HG02763 (cell line): Measurements from ENCODE around the gene RNF14.

Experiments
- ATAC-seq: cut with Tn5 transposase; IDR thresholded peaks from one replicate; pipeline ENCODE4 v1.9.1; 2021; ENCODE audit warnings: mild to moderate bottlenecking, moderate library complexity; ENCODE audit not compliant: unreplicated experiment

Gene RNF14

DNA sequence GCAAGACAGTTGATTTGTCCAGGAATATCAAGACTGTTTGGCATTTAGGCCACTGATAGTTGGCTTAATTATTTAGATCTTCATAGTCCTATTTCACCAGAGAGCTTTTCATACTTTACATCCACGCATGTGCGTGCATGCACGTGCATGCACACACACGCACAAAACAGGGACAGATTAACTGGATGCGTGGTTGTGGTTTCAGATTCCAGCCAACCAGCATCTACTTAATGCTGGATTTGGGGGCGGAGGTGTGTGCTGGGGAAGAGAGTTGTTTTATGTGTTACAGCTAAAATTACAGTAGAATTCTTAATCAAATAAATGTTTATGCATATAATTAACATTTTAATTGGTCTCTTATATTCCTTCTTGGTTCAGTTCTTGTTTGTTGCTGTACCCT is 7.3 kb downstream of the RNF14 start:
- ATAC-seq, result no peak

DNA sequence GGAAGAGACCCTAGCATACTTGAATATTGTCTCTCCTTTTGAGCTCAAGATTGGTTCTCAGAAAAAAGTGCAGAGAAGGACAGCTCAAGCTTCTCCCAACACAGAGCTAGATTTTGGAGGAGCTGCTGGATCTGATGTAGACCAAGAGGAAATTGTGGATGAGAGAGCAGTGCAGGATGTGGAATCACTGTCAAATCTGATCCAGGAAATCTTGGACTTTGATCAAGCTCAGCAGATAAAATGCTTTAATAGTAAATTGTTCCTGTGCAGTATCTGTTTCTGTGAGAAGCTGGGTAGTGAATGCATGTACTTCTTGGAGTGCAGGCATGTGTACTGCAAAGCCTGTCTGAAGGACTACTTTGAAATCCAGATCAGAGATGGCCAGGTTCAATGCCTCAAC is 9.5 kb downstream of the RNF14 start:
- ATAC-seq, result no peak

DNA sequence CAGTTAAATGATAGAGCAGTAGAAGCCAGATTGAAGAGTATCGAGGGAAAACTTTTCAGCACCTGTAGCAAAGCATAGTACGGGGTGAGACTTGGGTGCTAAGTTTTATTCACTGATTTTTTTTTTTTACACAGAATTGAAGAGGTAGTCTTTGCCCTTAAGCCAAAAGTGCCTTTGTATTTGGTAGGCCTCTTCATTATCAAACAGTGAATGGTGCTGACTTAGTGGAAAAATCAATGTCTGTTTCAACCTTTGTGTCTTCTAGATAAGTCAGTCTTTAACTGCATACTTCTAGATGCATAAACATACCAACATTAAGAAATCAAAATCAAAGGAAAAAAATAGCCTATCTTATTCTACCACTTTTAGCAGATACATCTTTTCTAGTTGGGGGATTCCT is 13.7 kb downstream of the RNF14 start:
- no peak for ATAC-seq

DNA sequence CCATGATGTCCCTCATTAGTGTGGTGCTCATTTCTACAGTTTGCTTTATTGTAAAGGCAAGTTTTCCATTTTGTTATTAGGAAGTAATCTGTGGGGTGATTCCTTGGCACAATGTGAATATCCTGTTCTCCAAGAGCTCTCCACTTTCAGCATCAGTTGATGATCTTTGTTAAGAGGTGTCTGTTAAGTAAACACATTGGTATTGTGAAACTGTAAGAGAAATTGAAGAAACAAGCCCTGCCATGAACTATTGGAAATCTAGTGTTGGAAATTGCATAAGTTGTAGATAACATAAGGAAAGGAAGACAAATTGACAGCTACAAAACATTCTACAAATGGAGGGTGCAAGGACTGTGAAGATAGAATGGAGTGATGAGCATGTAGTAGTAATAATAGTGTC is 17.2 kb downstream of the RNF14 start:
- ATAC-seq, result no peak

DNA sequence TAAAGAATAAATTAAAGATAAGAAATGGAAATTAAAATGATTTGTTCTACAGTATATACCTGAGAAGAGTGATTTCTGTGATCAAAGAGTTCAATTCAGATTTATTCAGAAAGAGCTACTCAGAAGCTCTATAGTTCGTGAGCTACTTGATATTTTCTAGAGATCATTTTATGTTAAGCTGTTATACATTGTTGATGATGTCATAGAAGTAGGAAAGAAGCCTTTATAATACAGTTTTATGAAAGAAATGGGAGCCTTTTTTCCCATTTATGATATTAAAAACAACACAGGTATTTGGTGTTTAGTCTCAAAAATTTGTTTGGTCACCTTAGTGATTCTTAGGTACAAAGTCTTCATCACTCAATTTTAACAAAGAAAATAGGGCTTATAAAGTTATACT is 20.8 kb downstream of the RNF14 start:
- no peak for ATAC-seq

DNA sequence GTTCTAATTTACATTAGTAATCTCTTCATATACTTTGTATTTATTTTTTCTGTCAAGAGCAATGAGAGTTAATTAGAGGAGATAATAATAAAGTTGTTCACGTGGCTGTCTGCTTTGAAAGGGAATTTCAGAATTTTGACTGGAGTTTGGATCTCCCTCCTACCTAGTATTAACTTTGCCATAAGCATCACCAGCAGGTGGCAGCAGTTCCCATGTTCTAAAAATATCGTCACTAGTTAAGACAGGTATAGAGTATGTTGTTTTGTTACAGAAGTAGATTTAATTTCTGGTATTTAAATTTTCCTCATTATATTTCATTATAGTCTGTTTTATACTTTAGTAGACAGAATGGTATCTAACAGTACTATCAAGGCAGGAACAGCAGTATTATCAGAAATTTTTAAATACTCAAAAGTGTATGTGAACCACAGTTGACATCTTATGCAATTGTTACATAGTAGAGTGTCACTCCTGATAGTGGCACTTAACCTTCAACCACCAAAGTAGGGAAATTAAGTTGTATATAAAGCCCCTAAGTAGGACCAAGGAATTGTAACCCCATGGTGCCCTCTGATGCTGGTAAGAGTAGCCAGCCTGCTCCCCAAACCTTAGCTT is 23.6 kb downstream of the RNF14 start:
- ATAC-seq, result no peak

DNA sequence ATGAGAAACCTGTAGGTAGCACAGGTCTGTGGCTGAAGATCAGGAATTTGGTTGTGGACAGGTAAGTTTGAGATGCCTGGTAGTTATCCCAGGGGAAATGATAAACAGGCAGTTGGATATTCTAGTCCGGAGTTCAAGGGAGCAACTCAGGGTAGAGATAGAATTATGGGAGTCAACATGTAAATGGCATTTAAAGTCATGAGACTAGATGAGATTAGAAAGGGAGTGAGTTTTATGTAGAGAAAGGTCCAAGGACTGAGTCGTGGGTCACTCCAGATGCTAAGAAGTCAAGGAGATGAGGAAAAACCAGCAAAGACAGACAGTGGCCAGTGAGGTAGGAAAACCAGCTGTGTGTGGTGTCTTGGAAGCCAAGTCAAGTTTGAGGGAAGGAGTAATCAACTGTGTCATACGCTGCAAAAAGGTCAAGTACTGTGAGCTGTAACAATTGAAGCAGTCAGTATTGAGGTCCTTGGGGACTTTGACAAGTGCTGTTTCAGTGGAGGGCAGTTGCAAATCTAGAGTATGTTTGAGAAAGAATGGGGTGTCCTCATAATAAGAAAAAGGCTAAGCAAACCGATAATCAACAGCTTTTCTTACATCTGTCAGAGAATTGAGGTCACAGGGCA is 25.7 kb downstream of the RNF14 start:
- no peak for ATAC-seq

DNA sequence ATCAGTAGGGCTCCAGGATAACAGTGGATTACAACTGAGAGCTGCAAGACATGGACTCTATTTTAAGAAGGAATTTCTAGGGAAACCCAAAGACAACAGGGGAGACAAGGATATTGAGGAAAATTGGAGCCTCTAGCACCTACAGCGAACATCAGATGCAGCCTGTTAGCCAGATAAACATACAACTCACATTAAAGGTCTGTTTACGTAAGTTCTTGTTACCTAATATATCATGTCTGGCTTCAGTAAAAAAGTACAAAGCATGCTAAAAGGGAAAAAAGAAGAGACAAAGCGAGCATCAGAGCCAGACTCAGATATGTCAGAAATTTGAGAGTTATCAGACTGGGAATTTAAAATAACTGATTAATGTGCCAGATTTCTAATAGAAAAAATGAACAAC is 26.8 kb downstream of the RNF14 start:
- ATAC-seq, result no peak

DNA sequence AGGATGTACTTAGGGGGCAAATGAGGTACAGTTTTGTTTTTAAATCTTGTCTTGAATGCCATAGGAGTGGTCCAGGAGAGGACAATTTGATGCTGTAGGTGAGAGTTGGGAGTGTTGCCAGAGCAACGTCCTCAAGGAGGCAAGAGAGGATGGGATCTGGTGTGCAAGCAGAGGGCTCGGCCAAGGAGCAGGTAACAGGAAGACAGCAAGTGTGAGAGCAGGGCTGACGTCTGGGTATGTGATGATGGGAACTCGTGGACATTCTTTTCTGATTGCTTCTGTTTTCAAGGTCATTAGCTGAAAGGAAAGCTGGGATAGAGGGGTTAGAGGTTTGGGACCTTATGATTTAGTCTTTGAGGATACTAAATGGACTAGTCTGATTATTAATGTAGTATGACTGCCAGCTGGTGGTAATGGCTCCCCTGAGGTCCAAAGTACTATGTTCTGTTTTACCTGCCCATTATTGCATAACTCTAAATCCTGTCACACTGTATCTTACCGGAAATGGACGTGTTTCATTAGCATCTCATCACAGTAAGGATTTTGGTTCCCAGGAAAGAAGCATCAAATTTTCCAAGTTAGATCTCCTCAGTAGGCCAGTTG is 28.6 kb downstream of the RNF14 start:
- no peak for ATAC-seq

DNA sequence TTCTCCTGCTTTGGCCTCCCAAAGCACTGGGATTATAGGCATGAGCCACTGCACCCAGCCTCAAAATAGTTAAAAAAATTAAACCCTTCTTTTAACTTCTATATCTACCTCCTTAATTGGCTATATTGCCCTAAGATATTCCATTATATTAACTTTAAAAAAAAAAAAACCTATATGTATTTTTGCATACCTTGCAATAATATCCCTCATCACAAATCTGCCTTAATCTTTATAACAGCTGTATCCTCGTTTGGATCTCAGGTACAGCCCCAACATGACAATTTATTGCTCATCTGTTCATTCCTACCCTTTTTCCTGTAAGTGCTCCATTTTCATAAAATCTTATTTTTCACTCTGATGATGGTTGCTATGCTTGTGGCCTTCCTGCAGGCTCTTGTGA is 31.3 kb downstream of the RNF14 start:
- ATAC-seq, result no peak

DNA sequence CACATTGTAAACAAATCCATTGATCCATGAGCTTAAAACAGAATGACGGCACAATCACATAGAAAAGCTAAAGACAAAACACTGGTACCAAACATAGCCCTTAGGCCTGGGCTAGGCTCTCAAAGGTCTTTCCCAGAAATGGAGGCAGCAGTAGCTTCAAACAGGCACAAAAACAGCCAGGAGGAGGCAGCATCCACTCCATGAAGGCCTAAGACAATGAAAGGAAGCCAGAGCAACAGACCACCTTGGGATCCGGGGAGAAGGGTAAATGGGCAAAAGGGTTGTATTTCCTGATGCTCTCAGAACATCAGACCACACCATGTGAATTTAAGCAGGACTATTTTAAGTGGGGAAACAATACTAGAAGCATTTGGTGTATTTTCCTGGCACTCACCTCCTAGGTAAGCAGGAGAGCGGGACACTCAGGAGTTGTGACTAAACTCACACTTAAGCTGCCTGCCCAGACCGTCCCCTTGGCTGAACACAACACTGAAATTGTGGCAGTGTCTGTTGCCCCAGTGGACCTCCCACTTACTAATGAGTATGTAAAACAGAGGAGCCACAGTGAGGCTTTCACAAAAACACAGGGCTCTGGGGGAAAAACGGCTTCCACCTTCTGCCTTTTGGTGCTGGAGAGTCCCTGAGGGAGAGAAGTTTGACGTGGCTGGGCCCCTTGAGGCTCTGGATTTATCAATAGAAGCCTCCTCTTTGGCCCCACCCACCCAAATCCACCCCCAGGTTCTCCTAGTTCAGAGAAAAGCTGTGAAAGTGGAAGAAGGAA is 32.0 kb downstream of the RNF14 start:
- ATAC-seq, result no peak

DNA sequence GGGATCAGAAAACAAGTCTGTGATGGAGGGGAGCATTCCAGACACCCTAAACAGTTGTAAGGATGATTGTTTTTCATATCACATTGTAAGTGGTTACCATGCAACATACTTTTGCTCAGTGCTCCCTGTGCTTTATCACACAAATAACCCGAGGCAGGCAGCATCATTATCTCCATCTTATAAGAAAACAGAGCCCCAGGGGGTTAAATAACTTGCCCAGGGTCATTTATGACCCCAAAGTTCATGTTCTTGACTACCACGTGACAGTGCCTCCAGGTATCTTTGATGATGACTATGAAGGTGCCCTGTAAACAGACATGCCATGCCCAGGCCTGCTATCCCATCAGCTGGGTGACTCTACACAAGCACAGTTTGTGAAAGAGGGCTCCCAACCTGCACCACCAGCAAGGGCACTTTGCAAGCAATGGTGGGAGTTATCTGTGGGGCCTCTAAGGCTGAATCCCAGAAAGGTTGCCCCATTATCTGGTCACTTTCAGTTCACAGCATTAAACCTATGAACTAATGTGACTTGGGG is 34.4 kb downstream of the RNF14 start:
- no peak for ATAC-seq

DNA sequence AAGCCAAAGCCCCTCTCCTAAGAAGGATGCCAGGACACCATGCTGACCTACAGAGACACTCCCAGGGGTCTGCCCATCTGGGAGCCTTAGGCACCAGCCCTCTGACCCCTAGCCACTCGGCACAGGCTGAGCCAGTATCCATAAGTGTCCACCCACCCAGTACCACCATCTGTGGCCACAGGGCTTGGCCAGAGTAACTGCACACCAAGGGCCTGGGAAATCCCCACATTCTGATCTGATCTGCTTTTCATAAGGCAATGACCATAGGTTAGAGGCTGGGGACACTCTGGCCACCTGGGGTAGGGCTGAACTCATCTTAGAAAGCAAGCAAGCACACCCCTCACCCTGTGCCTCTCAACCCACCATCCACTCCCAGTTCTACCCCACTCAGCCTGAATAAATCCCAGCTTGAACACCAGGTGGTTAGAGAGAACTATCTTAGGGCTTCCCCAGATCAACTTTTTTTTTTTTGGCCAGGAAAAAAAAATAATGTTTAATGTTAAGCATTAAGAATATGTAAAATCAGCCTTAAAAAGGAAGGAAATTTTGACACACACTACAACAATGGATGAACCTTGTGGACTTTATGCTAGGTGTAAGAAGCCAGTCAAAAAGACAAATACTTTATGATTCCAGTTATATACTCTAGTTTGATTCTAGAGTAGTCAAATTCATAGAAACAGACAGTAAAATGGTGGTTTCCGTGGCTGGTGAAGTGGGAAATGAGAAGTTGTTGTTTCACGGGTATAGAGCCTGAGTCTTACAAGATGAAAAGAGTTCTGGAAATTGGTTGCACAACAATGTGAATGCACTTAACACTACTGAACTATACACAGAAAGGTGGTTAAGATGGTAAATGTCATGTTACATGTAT is 37.7 kb downstream of the RNF14 start:
- no peak for ATAC-seq

DNA sequence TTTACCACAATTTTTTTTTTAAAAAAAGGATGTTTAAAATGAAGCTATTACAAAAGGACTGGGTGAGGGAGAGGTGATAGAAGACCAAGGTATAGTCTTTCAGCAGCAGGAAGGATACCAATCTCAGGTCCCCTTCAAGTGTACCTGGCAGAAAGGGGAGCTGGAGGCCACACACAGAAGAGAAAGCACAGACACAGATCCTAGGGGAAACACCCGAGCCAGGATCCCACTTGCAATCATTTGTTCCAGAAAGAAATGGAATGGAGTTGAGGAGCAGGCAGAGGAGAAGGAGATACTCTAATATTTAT is 38.3 kb downstream of the RNF14 start:
- ATAC-seq, result no peak

DNA sequence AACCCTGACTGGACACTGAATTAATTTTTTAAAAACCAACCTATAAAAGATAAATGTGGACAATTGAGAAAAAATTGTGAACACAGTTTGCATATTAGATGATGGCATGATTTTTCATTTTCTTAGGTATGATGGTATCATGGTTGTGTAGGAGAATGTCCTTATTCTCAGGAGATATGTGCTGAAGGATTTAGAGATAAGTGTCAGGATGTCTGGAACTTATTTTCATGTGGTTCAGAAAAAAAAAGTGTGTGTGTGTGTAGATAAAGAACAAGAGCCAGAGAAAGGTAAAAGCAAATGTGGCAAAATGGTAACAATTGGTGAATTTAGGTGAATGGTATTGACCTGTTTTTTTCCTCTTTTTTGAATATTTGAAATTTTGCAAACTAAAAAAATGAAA is 39.9 kb downstream of the RNF14 start:
- ATAC-seq, result no peak

DNA sequence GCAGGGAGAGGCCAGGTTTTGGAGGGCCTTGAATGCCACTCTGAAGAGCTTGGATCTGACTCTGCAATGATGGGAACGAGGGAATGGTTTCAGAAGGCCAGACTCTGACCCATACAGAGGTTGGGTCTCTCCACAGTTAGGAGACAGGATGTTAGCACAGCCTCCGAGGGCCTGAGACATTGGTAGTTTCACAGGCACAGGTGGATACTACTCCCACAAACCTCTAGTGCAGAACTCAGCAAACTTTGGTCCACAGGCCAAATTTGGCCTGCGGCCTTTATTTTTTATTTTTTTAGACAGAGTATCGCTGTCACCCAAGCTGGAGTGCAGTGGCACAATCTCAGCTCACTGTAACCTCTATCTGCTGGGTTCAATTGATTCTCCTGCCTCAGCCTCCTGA is 41.0 kb downstream of the RNF14 start:
- no peak for ATAC-seq

DNA sequence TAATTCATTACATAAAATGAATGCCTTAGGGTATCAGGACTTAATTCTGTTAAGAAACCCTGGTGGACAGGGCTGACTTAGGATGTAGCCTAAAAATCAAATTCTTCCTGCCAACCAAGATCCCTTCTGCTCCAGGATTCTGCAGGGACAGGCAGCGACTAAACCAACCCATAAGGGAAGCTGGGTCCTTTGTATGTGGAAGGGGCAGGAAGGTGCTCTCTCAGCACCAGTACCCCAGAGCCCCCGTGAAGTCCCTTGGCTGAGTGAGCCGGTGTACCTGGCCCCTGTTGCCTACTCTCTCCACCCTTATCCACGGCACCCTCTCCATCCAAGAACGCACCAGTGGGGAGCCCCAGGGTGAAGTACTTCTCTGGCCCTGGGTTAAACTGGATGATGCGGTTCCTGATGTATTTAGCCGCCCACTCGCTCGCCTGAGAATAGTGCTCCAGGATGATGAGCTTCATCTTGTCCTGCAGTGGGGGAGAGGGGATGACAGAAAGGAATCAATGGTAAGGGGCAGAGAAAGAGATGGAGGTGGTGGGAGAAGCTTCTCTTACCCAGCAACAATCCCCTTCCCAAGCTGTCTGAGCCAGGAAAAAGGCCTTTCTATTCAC is 42.8 kb downstream of the RNF14 start:
- no peak for ATAC-seq

DNA sequence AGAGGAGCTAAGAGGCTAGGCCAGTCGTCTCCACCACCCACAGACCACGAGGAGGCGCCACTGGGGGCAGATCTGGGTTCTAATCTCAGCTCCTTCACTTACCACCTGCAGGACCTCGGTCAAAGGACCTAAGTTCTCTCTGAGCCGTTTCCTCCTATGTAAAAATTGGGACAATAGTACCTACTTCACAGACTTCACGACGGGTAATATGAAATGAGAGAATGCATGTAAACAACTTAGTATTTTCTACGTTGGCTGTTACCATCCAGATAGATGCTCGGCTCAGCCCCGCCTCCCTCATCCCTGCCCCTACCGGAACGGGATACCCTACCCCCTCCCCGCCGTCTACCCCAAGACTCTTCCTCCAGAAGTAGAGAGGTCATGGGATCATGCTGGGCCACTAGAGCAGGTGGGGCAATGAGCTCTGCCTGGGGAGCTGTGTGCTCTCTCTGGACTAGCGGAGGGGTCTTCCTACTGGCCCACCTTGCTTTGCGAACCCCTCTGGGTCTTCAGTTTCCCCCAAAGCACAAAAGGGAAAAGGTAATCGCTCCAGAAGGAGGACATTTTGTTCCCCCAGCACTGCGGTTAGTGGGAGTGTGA is 43.4 kb downstream of the RNF14 start:
- ATAC-seq, result no peak

DNA sequence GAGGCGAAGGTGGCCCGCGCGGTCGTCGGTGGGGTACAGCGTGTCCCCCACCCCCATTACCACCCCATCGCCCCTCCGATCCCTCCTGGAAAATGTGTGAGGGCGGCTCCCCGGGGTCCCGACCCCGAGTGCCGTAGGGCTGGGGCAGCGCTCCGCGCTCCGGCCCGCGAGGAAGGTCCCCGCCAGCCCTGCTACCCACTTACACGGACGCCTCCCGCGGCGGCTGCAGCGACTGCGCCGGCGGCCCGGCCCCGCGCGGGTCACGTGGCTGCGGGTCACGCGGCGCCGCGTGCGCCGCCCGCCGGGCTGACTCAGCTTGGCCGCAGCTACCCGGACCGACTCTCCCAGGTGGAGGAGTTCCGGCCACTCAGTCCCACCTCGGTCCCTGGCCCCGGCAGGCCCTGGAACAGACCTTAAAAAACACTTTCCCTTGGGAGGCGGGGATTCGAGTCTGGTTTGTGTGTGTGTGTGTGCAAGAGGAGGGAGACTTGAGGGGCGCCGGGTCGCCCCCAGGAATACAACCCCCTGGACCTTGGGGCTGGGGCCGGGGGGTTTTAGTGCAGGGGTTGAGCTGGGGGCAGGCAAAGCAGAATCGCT is 44.0 kb downstream of the RNF14 start, which contains the start of gene GNPDA1:
TSS of gene GNPDA1 (minus strand) at position 236 of the 597 bp plus-strand sequence. CDS start 992 bp downstream, outside the sequence.
- peak; percentile 74 for ATAC-seq
